ENCODE measurements around the gene TBL1XR1.

Gene TBL1XR1

GRCh38 chr3:177058648-177059047 is 138.6 kb downstream of the TBL1XR1 start:
- no peak overlapping the region for H3K4me3 ChIP-seq (ENCODE audit: low read length)
- no peak for DNase-seq (ENCODE audit: low read depth)
- no peak for TF ChIP-seq CTCF (IDR thresholded peaks at IDR 0.05; ENCODE audit: insufficient read depth, low read depth, low read length, missing control alignments)

GRCh38 chr3:177057768-177058167 is 139.5 kb downstream of the TBL1XR1 start:
- peak; percentile 18 for DNase-seq (ENCODE audit: low read depth)
- no peak for TF ChIP-seq CTCF (IDR thresholded peaks at IDR 0.05; ENCODE audit: insufficient read depth, low read depth, low read length, missing control alignments)
- no peak overlapping the region for H3K4me3 ChIP-seq (ENCODE audit: low read length)

GRCh38 chr3:177056927-177057326 is 140.4 kb downstream of the TBL1XR1 start:
- TF ChIP-seq CTCF (IDR thresholded peaks at IDR 0.05; ENCODE audit: insufficient read depth, low read depth, low read length, missing control alignments) = no peak
- H3K4me3 ChIP-seq (ENCODE audit: low read length) = no peak overlapping the region
- no peak for DNase-seq (ENCODE audit: low read depth)

GRCh38 chr3:177055605-177056571 is 141.4 kb downstream of the TBL1XR1 start:
- no peak overlapping the region for H3K4me3 ChIP-seq (ENCODE audit: low read length)
- no peak for DNase-seq (ENCODE audit: low read depth)
- TF ChIP-seq CTCF (IDR thresholded peaks at IDR 0.05; ENCODE audit: insufficient read depth, low read depth, low read length, missing control alignments) = no peak

GRCh38 chr3:177053107-177053506 is 144.2 kb downstream of the TBL1XR1 start:
- DNase-seq (ENCODE audit: low read depth) = no peak
- TF ChIP-seq CTCF (IDR thresholded peaks at IDR 0.05; ENCODE audit: insufficient read depth, low read depth, low read length, missing control alignments) = no peak
- H3K4me3 ChIP-seq (ENCODE audit: low read length) = no peak overlapping the region

- H3K4me3 ChIP-seq (ENCODE audit: low read length) = no peak overlapping the region
- DNase-seq (ENCODE audit: low read depth) = no peak
- TF ChIP-seq CTCF (IDR thresholded peaks at IDR 0.05; ENCODE audit: insufficient read depth, low read depth, low read length, missing control alignments) = no peak
Measured at GRCh38 chr3:177051411-177051810, 145.9 kb downstream of the TBL1XR1 start.

Measured in epithelial cell of esophagus (primary cell).